HG02798 (cell line): ENCODE data around the gene JAG1.

Experiments used
- ATAC-seq: cut with Tn5 transposase; IDR thresholded peaks from one replicate; pipeline ENCODE4 v1.9.1; 2021; ENCODE audit warnings: mild to moderate bottlenecking; ENCODE audit not compliant: unreplicated experiment, poor library complexity

JAG1 gene

DNA sequence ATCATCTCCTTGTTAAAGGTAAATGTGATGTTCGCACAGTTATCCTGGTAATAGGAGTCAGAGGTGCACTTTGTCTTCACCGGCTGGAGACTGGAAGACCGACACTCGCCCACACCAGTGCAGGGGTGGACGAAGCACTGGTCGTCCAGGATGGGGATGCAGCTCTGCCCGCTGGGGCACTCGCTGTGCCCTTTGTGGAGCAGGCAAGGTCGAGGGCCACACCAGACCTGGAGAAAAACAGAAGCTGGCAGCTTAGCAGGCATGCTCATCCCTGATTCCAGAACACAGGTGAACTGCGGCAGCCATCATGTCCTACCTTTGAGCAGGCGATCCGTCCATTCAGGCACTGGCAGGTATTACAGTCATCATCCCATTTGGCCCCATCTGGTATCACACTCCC is 32.3 kb downstream of the JAG1 start:
- no peak for ATAC-seq

DNA sequence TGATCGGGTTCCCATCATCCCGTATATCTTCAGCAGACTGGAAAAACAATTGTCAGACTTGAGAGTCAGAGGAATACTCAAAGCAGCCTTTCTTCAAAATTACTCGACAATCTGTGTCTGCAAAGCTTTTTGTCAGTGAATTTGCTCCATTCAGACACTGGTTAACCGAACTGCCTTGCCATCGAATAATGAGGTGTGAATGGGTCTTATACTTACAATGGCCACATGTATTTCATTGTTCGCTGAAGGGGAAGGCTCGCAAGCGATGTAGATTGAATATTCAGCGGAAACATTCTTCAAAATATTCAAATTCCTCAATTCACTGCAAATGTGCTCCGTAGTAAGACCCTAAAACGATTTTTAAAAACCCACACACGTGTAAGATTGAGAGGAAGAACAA is 32.9 kb downstream of the JAG1 start:
- ATAC-seq, result no peak

- ATAC-seq, result no peak
Observed at GRCh38 chr20:10639737-10640556, 33.9 kb downstream of the JAG1 start.

DNA sequence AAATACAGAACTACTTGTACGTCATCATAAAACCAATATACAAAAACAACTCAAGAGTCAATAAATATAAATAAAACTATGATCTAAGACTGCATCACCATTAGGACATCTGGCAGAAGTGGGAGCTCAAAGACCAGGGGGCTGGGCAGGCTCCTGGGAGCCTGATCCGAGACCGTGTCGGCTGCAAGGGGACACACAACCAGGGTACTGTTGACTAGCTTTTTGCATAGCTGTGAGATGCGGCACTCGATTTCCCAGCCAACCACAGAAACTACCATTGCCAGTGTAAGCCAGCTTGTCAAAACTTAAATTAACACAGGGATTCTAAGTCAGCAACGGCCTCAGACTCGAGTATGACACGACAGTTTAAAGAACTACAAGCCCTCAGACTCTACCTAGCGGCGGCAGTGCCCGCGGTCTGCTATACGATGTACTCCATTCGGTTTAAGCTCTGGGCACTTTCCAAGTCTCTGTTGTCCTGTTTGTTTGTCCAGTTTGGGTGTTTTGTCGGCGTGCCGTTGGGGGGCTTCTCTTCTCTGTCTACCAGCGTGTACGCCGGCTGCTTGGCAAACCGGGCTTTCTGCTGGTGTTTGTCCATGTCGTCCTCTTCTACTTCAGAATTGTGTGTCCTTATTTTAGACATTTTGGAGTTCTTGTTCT is 34.6 kb downstream of the JAG1 start:
- no peak for ATAC-seq

DNA sequence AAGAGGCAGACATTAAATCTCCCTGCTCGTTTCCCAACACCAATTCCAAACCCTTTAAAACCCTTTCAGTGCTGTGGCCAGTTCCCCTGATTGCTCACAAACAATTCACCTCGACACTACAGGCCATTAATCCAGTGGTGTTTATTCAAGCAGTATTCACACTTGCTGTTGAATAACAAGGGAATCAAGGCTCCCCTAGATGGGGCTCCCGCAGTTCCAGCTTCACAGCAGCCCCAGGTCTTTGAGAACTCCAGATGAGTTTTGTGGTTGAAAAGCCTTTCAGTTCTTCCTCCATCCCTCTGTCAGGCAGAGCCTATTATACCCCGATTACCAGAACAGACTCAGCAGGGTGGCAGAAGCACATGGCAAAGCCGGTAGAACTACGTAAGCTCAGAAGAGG is 36.2 kb downstream of the JAG1 start:
- no peak for ATAC-seq

GRCh38 chr20:10637031-10637559 is 36.7 kb downstream of the JAG1 start:
- ATAC-seq, result no peak

- no peak for ATAC-seq
Observed at GRCh38 chr20:10636326-10636818, 37.4 kb downstream of the JAG1 start.

- ATAC-seq, result no peak
Observed at GRCh38 chr20:10635476-10636208, 38.2 kb downstream of the JAG1 start.

DNA sequence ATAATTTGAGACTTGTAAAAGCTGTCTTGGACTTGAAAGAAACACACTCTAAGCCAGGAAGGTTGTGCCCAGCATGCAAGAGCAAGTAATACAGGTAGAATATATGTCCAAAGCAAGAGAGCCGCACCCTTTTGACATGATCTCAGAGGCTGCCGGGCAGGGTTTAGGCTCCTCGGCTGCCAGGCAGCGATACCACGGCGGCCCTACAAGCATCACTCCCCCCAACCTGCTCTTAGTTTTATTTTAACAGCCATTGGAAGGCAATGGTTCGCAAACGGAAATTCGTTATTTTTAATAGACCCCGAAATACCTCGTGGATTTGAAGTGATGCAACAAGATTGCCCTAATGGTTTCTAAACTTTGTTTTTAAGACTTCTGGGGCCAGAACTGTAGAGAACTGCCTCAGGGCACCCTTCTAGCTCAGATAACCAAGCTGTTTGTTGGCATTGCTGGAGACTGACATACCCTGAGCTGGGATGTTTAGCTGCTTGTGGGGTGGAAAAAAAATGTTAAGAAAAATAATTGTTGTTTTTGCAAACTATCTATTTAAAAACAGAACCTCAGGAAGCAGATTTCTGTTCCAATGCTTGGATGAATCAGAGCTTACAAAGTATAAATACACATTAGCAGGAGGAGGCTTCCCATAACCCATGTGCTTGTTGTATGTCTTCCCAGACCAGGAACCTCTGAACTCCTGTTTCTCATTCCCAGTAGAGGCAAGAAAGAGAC is 39.0 kb downstream of the JAG1 start:
- ATAC-seq, result no peak

DNA sequence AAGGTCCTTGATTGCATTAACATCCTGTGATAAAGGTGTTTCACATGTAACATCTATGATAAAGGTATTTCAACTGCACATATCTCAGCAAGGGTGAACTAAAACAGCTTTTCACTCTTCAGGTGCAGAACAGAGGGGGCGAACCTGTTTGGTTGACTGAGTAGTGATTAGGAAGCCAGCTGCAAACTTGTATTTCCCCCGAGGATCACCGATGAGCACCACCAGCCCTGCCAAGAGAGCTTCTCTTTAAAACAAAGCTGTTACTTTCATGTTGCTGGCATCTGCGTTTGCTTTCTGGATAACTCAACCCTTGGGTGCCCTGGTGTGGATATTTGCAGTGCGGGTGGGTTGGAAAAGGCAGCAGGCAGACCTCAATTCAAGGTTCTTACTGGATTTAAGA is 39.6 kb downstream of the JAG1 start:
- no peak for ATAC-seq

- ATAC-seq, result no peak
Observed at GRCh38 chr20:10633718-10634117, 40.1 kb downstream of the JAG1 start.

DNA sequence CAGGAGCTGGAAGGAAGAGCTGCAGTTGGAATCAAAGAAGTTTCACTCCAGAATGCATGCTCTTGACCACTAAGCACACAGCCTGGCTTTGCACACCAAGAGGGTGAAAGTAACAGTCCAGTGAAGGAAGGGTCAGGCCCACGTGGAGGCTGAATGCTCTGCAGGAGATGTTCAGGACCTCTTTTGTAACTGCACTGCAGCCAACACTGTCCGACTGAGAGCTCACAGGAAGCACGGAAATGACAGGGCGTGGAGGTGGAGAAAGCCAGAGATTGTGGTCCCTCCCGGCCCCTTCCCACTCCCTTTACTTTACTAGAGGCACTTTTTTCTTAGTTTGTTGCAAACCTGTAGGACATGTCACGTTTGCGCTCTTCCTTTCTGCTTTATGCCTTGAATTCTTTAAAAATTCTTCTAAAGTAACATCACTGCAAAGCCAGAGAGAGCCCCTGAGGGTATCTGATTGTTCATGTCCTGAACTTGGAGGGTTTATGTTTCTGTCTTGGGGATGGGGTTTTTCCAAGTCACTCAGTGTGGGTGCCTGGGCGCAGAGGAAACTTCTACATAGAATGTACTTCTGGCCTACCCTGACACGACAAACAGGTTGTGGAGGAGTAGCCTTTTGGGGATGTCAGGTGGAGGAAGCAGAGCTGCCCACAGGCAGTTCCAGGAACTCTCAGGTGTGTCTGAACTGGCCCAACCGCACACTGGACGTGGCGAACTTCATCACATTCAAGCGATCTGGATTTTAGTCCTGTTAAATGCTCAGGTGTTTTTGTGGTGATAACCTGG is 40.9 kb downstream of the JAG1 start:
- no peak for ATAC-seq

- ATAC-seq, result no peak
Observed at GRCh38 chr20:10631126-10631525, 42.7 kb downstream of the JAG1 start.

DNA sequence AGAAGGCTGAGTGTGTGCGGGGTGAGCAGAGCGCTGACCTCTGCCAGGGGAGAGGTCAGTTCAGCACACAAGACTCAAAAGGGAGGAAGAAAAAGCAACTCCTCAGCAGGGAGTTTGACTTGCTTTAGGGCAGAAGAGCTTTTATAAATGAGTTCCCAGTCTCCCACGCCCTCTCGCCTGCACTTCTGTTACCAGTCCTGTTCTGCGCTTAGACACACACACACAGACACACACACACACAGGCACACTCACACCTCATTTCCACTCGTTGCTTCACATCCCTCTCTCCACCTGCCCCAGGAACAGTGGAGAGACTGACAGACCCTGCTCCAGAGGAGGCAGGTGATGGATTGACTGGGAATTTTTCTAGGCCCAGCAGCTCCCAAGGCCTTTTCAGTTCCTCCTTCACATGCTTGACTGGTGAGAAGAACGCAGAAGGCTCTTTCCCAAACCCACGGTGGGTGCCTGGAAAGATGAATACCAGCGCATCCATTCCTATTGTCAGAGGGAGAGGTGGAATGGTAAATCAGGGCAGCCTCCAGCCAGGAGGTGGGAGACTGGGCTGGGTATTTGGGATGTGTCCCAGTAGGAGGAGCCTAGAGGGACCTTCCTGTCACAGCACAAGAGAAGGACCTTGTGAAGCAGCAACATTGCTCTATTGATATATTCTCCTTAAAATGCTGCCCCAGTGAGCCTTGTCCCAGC is 43.7 kb downstream of the JAG1 start:
- ATAC-seq, result no peak

DNA sequence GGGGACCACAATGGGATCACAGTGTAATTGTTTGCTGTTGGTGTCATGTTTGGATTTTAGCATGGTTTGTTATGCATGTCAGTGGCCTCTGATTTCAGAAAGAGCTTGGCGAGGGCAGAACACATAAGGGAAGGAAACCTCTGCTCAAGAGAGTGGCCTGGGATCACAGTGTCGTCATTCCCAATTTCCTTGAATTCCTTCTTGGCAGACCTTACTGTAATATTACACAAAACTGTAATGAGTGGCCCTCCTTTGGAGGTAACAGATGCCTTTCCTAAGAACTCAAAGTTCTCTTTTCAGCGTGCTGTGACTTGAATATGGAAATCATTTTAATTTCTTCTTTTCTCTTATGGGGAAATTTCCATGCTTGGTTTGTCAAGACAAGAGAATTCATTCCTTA is 46.9 kb downstream of the JAG1 start:
- no peak for ATAC-seq

DNA sequence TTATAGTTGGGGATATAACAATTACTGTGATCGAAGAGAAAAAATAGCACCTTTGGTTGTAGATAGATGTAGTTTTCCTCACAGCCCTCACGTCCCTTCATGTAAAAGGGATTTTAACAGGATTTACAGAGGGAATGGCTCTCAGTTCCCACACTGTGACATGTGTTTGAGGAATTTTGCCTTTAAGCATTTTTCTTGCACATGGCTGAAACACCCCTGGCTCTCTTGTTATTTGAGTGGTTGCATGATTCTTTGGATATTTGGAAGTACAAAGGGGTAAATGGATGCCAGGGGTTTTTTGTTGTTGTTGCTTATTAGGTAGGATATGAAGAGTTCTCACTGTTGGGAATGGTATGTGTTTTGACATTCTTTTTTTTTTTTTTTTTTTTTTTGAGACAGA is 48.2 kb downstream of the JAG1 start:
- no peak for ATAC-seq

DNA sequence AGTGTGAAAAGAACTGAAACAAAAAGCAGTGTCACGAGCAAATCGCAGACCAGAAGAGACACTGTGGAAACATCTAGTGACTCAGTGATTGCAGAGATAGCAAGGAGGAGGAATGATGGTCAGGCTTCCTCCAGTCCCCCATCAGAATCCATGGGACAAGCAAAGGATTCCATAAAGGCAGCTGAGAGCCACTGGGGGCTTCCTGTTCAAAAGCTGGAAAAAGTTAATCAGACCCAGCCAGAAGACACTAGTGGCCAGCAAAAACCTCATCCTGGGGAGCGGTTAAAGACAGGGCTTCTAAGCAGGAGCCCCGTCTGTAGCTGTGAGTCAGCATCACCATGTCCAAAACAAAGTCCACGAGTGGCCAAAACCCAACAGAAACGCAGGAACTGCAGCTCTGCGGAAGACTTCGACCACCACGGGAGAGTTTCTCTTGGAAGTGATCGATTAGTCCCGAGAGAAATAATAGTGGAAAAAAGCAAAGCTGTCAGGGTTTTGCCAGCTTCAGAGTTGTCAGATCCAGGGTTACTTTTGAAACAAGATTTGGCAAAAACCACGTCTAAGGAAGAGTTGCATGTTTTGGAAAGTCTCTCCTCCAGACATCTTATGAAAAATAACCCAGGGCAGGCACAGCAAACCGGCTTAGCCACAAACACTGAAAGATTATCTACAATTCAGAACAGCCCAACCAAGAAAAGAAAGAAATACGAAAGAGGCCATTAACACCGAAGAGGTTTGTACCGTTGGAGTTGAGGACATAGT is 51.0 kb downstream of the JAG1 start:
- no peak for ATAC-seq

DNA sequence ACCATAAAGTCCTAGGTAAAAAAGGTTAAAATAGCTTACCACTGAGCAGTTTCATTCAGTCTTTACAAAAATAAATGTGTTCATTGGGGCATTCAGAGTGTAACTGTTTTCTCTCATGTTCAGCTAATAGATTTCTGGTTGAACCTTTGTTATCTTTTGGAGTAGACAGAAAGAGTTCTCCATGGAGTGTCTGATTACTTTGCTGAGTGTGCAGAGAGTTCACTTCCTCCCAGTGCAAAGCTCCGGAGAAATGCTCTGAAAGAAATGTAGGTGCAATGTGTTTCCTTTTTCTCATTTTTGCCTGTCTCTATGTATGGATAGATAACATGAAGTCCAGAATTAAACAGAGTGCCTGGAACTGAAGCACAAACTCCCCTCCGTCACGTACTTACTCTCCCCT is 52.6 kb downstream of the JAG1 start:
- no peak for ATAC-seq
